Panc1 (cell line): ENCODE measurements around the gene DIP2C. TPM values are rescaled to one million over a fixed set of nuclear protein-coding genes. Genes with fewer than 3 reads are reported as not detected.

Experiments
- ATAC-seq: fragments of 200-7000 bp; cut with Tn5 transposase; 2 replicates; pipeline ENCODE4 v1.9.1; 2020; ENCODE audit warnings: mild to moderate bottlenecking, moderate library complexity
- BruUV-seq: library from RNA; stranded (reverse); fragments of 400-500 nt; replicated peaks from 2 replicates; lab custom pipeline; 2021; lab: Mats Ljungman, UMichigan
- CTCF ChIA-PET: fragments of 300-600 bp; sonication (Branson Sonifier 250); formaldehyde crosslinking; loops from one replicate; lab custom pipeline; 2022; ENCODE audit warnings: antibody characterized with exemption; lab: Charles Lee
- POLR2A ChIA-PET: fragments of 300-600 bp; sonication (Branson Sonifier 250); formaldehyde crosslinking; loops from one replicate; lab custom pipeline; 2022; ENCODE audit warnings: antibody characterized with exemption; lab: Charles Lee
- DNase-seq: peaks from one replicate; pipeline ENCODE4 v3.0.0-alpha.2; 2010; ENCODE audit warnings: low read depth, low spot score
- H3K27ac ChIP-seq: 2 replicates; pipeline ENCODE4 v1.5.1; 2011; ENCODE audit warnings: mild to moderate bottlenecking, low read length, inconsistent platforms
- H3K27me3 ChIP-seq: fragments of 200-500 bp; sonication (Bioruptor generic); 2 replicates; pipeline ENCODE4 v1.6.0; 2014; ENCODE audit warnings: low read length, inconsistent platforms; ENCODE audit not compliant: control insufficient read depth, insufficient read depth
- H3K36me3 ChIP-seq: fragments of 200-500 bp; sonication (Bioruptor generic); 2 replicates; pipeline ENCODE4 v1.5.1; 2014; ENCODE audit warnings: inconsistent platforms, mild to moderate bottlenecking, low read length, moderate library complexity; ENCODE audit not compliant: control insufficient read depth, insufficient read depth
- H3K4me1 ChIP-seq: 2 replicates; pipeline ENCODE4 v1.5.1; 2011; ENCODE audit warnings: inconsistent platforms, mild to moderate bottlenecking, low read length, moderate library complexity; ENCODE audit not compliant: control insufficient read depth, insufficient read depth
- H3K4me3 ChIP-seq, 2 experiments: 2 replicates each; pipeline ENCODE4 v1.5.1; 2011 to 2012; ENCODE audit warnings: low read depth in 2 of 2, low read length in 2 of 2, mild to moderate bottlenecking in 2 of 2, inconsistent platforms in 1 of 2, moderate library complexity in 1 of 2
- H3K9me3 ChIP-seq: fragments of 200-500 bp; sonication (Bioruptor generic); 2 replicates; pipeline ENCODE4 v1.5.1; 2014; ENCODE audit warnings: low read depth, mild to moderate bottlenecking, inconsistent platforms, low read length, moderate library complexity; ENCODE audit not compliant: control insufficient read depth, insufficient read depth
- CTCF ChIP-seq: fragments of 450-650 bp; IDR thresholded peaks from 2 replicates; pipeline ENCODE4 v1.5.1; 2017; ENCODE audit warnings: mild to moderate bottlenecking
- POLR2AphosphoS5 ChIP-seq: IDR thresholded peaks from 2 replicates; pipeline ENCODE4 v1.6.1; 2012; ENCODE audit warnings: mild to moderate bottlenecking, low read depth, low read length, moderate library complexity
- REST ChIP-seq, 2 experiments: IDR thresholded peaks; 2 replicates each; pipeline ENCODE4 v1.6.1; 2011 to 2012; ENCODE audit warnings: low read depth in 2 of 2, control low read depth in 1 of 2, low read length in 1 of 2, mild to moderate bottlenecking in 1 of 2, moderate library complexity in 1 of 2; ENCODE audit not compliant: insufficient read depth in 1 of 2
- SIN3A ChIP-seq: IDR thresholded peaks from 2 replicates; pipeline ENCODE4 v1.6.1; 2012; ENCODE audit warnings: low read depth, mild to moderate bottlenecking, low read length, moderate library complexity, borderline replicate concordance; ENCODE audit not compliant: insufficient read depth
- TCF7L2 ChIP-seq: IDR thresholded peaks from 2 replicates; pipeline ENCODE4 v1.6.1; 2011; ENCODE audit warnings: mild to moderate bottlenecking, low read depth, low read length, inconsistent platforms
- in situ Hi-C: cut with HindIII; loops from 2 replicates; pipeline ENCODE4 v1.10.0; 2016; ENCODE audit warnings: low sequenced_read_pairs, low pct_unique_long_range_greater_than_20kb
- intact Hi-C: fragments of 100-400 bp; cut with micrococcal nuclease; formaldehyde crosslinking; loops from one replicate; pipeline ENCODE4 v1.10.0; 2022; ENCODE audit not compliant: unreplicated experiment
- total RNA-seq: library from RNA; stranded (reverse); gene quantifications from one replicate; pipeline ENCODE4 v1.2.1, GENCODE V29; 2021; ENCODE audit not compliant: unreplicated experiment

Gene DIP2C
- total RNA-seq, 1 experiment from 2014 or later, result 13.2 TPM

GRCh38 chr10:248307-248706 lies 441.2 kb downstream of the DIP2C start:
- no peaks in the 10 kb centered on the region for H3K4me1 ChIP-seq
- no peaks in the 10 kb centered on the region for H3K27me3 ChIP-seq
- BruUV-seq, result no TSS peak
- in situ Hi-C loops, result no loop called here
- H3K4me3 ChIP-seq, result no peak overlapping the region
- peaks cover 5% of the 10 kb centered on the region; the same call in 1 of the 2 replicates for H3K36me3 ChIP-seq
- ChIA-PET CTCF (no interaction called here), POLR2A (interaction anchor here (0.5 kb wide), 1 partner anchor 33 kb away, joined by 3 read pairs; no protein-coding TSS in a partner anchor)
- no peaks in the 10 kb centered on the region for H3K9me3 ChIP-seq
- TF ChIP-seq REST (IDR thresholded peaks at IDR 0.05; ENCODE audit: insufficient read depth in 1 of 2, low read depth in 2 of 2, low read length in 1 of 2), result no peak
- TF ChIP-seq POLR2AphosphoS5, result no peak
- no peak for TF ChIP-seq SIN3A
- TF ChIP-seq CTCF, result no peak
- no peak for TF ChIP-seq TCF7L2
- no peak for ATAC-seq
- intact Hi-C loops, result no loop called here
- DNase-seq, result no peak
- no peak overlapping the region for H3K27ac ChIP-seq

GRCh38 chr10:247480-247879 lies 442.0 kb downstream of the DIP2C start:
- BruUV-seq, result no TSS peak
- ATAC-seq (no peak), DNase-seq (no peak)
- Histone ChIP-seq H3K4me3 (no peak overlapping the region), H3K9me3 (no peaks in the 10 kb centered on the region), H3K27me3 (no peaks in the 10 kb centered on the region), H3K36me3 (peaks cover 7% of the 10 kb centered on the region; the same call in 1 of the 2 replicates), H3K4me1 (no peaks in the 10 kb centered on the region), H3K27ac (no peak overlapping the region)
- TF ChIP-seq CTCF, result no peak
- TF ChIP-seq TCF7L2, result no peak
- TF ChIP-seq REST (IDR thresholded peaks at IDR 0.05; ENCODE audit: insufficient read depth in 1 of 2, low read depth in 2 of 2, low read length in 1 of 2), result no peak
- no peak for TF ChIP-seq SIN3A
- no peak for TF ChIP-seq POLR2AphosphoS5
- in situ Hi-C loops (no loop called here), intact Hi-C loops (no loop called here)
- CTCF ChIA-PET, result no interaction called here
- POLR2A ChIA-PET, result no interaction called here
